SKM-1 treated with dmso at 0.1 percent for 144 hours (cell line): ENCODE measurements around the gene SCNN1A.

Source experiments
- DNase-seq: peaks from one replicate; lab custom pipeline; 2025; ENCODE audit not compliant: unreplicated experiment; lab: John Stamatoyannopoulos, UW

The SCNN1A gene

DNA sequence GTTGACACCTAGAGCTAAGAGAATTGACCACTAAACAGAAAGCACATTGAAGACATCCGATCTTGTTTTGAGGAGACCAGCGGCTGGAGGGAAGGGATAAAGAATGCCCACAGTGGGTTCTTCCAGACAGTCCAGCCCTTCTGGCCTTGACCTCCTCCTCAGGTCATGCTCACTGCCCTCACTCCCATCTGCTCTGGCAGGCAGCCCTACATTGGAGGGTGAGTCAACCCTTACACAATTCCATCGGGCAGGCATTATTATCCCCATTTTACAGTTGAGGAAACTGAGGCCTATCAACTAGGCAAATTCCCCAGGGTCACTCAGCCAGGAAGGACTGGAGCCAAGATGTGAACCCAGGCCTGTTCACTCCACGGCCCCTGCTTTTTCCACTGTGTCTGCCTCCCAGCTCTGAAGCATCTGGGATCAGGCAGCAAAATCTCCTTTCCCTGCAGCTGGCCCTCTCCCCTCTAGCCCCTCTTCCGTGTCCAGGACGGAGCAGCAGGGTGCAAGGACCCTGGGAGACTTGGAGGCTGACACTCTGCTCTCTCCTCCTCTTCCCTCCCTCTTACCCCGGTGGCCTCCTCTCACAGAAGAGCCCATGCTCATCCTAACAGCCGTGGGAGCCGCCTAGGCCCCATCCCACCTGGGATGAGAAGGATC lies 5.3 kb downstream of the SCNN1A start:
- no peak for DNase-seq

DNA sequence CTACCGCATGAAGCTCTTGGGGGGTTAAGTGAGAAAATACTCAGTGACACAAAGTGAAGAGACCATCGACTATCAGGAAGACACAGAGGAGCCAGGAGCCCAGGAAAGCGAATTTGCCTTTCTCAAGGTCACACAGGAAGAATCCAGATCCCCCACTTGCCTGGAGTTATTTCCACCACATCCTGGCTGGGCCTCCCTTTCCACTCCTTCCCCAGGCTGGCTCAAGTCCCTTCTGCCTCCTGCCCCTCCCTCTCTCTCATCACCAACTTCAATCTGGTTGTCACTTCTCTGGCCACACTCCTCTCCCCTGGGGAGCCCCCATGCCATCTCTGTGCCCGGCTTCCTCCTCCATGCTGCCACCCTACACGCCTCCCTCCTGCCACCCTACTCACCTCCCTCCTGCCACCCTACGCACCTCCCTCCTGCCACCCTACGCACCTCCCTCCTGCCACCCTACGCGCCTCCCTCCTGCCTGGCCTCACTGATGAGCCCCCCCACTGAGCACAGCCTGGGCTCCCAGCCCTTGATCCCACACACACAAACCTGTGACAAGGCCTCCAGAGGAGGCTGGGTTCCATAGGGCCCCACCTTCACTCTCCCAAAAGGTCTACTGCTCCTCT lies 6.3 kb downstream of the SCNN1A start:
- DNase-seq: no peak

DNA sequence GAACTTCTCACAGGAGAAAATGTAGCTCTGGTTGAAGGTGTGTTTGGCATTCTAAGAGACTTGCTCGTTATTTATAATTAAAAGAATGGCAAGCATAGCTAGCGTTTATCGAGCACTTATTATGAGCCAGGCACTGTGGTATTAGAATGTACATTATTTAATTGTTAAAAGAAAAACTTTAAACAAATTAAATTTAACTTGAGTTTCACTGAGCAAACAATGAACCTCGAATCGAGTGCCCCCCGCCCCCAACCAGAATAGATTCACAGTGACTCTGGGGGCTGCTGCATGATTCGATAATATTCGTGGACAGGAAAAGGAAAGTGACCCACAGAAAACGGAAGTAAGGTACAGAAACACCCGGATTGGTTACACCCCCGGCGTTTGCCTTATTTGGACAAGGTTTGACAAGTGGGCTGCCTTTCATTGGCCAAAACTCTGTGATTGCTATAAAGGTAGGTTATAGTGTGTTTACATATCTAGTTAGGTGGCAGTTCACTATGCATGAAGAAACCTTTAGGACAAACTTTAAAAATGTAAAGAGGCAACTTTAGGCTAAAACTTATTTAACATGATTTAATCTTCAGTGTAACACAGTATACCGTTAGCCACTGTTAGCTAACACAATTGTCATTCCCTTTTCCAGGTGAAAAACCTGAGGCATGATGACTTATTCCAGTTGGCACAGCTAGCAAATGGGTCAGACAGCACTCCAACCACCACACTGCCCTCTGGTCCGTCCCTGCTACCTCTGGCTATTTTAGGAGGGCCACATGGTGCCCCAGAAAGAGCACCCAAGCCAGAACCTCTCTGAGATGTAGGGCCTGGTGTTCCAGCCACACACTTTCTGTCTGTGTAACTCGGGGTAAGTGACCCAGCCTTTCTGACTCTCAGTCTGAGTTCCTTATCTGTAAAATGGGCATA lies 7.1 kb downstream of the SCNN1A start:
- peak; percentile 46 for DNase-seq

DNA sequence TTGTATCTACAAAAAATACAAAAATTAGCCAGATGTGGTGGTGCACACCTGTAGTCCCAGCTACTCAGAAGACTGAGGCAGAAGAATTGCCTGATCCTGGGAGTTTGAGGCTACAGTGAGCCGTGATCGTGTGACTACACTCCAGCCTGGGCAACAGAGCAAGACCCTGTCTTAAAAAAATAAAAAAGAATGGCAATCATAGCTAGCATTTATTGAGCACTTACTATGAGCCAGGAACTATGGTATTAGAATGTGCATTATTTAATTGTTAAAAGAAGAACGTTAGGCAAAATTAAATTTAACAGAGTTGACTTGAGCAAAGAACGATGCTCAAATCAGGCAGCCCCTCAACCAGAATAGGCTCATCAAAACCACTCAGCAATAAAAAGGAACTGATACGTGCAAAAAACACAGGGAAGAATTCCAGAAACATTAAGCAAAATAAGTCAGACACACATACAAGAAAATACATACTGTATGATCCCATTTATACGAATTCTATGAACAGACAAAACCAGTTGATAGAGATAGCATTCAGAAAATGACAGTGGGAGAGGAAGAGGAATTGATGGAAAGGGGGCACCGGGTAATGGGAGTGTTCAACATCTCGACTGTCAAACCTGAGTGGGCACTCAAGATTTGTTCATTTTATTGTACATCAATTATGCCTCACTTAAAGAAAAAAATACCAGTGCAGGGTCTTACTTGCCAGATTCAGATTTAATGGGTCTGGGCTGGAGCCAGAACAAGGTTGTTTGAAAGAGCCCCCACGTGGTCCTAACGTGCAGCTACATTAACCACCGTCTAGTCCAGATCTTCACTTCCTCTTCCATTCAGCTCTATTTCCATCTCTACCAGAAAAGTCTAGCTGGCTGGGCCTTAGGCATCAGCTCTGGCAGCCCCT lies 8.0 kb downstream of the SCNN1A start:
- peak; percentile 61 for DNase-seq

DNA sequence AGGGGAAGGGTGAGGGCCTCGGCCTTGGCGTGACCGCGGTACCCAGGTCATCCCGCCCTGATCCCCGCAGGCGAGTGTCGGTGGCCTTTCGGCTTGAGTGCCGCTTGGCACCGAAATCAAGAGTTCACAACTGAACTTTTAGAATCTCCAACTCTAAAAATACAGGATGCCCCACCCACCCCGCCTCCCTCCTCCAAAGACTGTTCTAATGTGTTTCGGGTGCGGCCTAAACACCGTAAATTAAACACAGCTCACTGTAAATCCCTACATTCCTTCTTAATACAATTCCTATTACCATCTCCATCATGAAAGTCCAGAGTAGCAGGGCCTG lies 11.4 kb downstream of the SCNN1A start:
- DNase-seq: no peak

DNA sequence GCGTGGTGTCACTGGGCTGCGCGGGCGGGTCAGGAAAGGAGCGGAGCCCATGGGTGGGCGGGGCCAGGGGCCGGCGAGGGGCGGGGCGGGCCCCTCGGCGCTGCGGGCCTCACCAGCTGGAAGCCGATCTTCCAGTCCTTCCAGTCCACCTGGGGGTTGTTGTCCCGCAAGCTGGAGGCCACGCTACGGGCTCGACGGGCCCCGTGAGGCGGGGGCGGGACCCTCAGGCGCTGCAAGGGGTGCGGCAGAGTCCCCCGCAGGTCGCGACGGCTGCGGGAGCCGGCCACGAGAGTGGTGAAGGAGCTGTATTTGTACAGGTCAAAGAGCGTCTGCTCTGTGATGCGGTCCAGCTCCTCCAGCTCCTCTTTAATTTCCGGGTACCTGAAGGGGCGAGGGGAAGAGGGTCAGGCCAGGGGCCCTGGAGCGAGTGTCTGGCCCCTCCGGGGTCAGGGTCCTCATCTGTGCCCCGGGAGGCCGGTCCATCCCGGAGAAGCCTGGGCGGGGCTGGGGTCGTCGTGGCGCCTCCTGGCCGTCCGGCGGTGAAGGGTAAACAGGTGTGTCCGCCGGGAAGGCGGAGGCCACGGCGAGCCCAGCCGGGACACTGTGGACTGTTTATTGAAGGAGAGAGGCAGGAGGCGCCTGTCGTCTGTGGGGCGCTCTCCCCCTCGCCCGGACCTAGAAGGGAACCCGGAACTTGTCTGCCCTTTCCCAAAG lies 11.9 kb downstream of the SCNN1A start:
- DNase-seq: no peak

DNA sequence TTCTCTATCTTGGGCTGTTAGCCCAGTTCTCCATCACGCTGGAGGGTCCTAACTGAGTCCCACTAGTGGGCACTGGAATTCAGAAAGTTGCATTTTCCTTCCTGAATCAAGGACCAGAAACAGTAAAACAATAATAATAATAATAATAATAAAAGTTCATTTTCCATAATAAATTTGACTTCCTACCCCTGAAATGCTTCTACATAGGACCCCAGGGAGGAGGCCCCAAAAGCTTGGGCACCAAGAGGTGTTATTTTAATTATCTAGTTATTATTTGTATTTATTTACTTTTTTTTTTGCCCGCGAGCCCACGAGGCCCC lies 12.4 kb downstream of the SCNN1A start:
- no peak for DNase-seq

DNA sequence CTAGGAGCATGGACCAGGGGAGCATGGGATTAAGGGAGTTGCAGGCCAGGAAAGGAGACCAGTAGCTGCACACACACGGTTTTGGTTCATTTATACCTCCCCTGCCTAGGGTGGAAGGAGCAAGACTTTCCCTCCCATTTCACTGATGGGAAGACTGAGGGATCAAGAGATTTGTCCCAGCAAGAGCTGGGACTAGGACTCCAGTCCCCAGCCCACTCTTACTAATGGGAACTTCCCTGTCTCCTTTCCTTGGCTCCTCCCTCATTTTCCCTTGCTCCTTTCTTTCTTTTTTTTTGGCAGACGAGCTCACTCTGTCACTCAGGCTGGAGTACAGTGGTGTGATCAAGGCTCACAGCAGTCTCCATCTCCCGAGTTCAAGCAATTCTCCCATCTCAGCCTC lies 13.0 kb downstream of the SCNN1A start:
- no peak for DNase-seq

DNA sequence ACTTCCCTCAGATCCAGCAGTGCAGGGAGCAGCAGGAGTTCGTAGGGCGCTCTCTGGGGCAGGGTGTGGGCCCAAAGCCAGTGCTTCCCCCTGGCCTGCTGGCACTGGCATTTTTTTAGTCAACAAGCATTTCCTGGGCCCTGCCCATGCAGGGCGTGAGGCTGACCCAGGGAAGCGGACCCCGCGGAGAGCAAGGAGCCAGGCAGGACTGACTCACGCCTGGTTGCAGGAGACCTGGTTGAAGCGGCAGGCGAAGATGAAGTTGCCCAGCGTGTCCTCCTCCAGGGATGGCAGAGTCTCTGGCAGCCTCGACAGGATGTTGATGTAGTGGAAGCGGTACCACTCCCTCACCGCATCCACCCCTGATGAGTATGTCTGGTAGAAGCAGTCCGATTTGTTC lies 13.5 kb downstream of the SCNN1A start:
- no peak for DNase-seq

DNA sequence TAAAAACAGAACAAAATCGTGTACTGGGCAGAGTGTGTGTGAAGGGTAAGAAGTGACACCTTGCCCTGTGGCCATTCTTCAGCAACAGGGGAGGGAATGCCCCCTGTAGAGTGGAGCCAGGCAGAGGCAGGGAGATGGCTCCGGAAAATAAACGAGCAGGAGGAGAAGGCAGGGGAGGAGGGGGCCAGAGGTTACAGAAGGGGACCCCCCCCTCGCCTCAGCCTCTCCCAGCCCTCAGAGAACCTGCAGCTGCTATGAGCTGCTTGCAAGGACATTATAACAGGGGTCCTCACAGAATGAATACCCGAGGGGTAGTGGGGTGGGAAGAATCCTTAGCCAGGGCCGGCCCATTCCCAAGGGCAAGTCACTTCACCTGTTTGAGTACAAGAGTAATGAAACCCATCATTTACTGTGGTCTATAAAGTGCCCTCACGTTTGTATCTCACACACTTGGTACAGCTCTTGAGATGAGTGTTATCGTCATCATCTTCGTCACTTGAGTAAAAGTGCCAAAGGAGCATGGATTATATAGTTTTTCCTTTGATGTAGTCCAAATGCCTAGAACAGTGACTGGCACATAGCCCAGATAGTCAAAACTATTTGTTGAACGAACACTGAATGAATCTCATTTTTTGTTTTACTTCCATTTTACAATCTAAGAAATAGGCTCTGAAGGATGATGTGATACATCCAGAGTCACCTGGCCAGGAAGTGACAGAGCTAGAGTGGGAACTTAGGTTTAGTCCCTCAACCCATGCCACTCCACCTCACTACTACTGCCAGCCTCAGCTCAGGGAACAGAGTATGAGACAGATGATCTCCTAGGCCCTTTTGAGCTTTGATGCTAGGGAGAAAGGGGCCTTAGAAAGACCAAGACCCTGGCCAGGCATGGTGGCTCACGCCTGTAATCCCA lies 14.5 kb downstream of the SCNN1A start:
- DNase-seq: no peak

DNA sequence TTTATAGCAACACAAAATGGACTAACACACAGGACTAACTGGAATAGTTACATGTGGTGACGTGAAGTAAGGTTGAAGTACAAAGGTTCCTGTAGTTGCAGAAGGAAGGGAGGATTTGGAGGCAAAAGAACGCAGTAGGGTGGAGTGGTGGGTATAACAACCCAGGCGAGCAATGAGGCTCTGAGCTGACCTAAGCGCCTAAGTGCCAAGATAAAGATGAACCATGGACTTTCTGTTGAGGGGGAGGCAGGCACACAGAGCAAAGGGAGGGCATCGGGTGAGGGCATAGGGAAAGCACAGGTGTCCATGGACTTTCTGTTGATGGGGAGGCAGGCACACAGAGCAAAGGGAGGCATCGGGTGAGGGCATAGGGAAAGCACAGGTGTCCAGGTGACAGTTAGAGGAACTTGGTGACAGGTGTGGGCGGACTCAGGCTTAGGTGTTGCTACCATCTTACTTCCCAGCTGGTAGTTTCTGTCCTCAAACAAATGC lies 15.2 kb downstream of the SCNN1A start:
- no peak for DNase-seq

DNA sequence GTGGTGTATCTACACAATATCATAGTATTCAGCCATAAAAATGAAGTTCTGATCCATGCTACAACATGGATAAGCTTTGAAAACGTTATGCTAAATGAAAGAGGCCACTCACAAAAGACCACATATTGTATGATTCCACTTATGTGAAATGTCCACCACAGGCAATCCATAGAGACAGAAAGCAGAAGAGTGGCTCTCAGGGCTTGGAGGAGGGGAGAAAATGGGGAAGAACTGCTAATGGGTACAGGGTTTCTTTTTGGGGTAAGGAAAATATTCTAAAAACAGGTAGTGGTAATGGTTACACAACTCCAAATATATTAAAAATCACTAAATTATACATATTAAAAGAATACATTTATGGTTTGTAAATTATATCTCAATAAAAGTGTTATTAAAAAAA lies 16.5 kb downstream of the SCNN1A start:
- DNase-seq: peak; percentile 56

DNA sequence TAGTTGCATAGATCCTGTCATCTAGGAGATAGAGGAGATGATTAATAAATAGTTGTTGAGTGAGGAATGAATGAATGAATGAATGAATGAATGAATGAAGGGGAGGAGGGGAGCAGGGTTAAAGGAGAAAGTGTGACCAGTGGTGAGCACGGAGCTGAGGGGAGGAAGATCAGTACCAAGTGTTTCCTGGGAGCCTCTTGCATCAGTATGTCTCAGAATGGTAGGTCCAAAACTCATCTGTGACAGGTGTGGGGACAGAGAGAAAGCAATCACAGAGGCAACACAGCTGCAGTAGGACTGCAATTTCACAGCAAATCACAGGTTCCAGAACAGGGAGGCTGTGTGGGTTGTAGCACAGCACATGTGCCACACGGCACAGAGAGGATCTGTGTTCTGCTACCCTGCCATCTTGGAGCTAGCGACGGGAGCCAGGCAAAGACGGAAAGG lies 19.0 kb downstream of the SCNN1A start:
- no peak for DNase-seq

DNA sequence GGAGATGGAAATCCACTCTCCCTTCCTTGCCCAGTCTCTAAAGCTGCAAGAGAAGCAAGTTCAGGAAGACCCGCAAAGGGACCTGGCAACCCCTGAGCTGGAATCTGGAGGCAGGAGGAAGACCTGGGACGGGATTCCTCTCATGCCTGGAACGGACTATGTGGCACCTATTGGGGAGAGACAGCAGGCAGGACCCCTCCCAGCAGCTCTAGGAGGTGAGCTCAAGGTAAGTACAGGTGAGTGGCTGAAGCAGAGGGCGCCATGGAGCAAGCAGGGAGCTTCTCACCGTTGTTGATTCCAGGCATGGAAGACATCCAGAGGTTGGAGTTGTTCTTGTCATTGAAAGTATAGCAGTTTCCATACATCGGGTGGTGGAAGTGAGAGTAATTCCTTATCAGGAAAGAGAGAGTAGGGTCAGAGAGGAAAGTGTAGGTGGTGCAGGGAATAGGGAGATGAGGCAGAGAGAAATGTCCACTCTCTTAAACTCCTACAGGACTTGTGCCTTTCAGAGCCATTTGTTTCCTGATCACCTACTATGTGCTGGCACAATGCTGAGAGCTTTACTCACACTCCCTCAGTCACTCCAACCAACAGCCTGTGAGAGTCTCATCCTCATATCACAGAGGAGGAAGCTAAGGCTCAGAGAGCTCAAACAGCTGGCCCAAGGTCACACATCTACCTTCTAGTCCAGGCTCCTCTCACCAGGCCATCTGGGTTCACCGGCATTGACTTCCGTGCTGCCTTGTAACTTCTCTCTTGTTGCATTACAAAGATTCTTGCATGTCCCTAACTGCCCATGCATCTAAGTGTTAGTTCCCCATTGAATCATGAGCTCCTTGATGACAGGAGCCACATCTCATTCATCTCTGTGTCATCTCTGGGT lies 19.6 kb downstream of the SCNN1A start:
- DNase-seq: peak; percentile 63

DNA sequence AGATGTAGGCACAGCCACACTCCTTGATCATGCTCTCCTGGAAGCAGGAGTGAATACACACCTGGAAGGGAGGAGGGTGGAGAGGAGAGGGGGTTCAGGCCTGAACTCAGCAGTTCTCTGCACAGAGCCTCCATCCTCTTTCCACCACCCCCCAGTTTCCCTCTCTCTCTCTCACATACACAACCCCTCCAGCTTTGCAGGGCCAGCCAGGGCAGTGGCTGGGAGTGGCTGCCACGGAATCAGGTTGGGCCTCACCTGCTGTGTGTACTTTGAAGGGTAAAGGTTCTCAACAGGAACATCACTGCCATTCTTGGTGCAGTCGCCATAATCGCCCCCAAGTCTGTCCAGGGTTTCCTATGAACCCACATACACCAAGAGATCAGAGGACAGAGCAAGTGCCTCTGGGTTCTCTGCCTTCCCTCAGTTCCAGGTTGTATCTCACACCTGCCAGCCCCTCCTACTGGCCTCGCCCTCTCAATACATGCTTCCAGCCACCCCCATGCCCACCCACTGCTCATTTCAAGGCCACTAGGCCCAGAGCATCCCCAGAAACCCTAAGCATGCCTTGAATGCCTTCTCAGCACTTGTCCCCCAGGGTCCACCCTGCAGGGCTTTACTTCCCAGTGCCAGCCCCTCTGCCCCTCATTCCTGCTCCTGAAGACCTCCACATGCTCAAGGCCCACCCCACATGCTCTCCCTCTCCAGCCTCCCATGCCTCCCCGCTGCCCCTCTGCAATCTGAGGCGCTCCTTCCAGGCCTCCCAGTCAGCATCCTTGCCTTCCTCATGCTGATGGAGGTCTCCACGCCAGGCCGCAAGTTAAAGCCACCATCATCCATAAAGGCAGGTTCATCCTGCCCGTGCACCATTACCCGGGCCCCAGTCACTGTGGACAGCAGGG lies 20.6 kb downstream of the SCNN1A start:
- no peak for DNase-seq

DNA sequence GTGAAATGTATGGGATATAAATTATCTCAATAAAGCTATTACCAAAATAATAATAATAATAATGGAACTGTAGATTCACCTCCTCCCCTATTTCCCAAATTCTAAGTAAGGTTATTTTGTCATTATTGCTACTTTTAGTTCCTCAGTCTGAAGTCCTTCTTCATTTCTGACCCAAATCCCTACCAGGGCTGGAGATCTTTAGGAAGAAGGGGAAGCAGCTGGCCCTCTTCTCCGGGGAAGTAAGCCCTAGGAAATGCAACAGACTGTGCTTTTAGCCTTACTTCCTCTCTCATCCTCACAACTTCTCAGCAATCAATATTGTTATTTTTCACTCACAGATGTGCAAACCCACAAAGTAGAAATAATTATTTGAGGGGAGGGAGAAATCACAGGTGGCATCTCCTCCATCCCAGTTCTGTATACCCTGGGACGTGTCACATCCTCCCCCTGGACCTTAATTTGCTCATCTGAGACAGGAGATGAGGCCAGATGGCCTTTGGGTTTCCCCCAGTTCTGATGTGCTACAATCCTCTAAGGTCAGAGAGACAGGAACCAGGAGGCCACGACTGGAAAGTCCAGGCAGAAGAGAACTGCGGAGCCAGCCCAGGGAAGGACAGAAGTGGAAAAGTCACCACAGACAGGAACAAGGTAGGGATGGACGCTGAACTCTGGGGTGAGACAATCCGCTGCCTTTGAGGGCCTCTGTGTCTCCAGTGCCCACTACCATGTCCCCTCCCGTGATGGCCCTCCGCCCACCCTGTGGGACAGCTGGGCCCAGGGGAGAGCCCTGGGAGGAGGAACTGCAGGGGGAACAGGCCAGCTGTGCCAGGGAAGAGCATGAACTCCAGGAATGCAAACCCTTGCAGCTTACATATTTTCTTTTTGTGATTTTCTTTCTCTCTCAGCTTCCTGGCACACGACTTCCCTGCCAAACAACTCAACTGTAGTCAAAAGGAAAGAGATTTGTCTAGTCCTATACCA lies 22.9 kb downstream of the SCNN1A start:
- DNase-seq: no peak
